Activated CD4-positive, alpha-beta T cell treated with anti-CD3 and anti-CD28 coated beads for 36 hours (primary cell): ENCODE measurements around the gene SLC7A1. TPM values are rescaled to one million over a fixed set of nuclear protein-coding genes. Genes with fewer than 3 reads are reported as not detected.

Experiments used
- ATAC-seq: fragments of 200-7000 bp; cut with Tn5 transposase; one replicate; pipeline ENCODE4 v1.10.0; 2021; ENCODE audit warnings: mild to moderate bottlenecking, moderate library complexity
- CTCF ChIA-PET: fragments of 350-600 bp; sonication (Branson Sonifier 250); formaldehyde crosslinking; loops from one replicate; lab custom pipeline; 2021; ENCODE audit warnings: antibody characterized with exemption; lab: Charles Lee
- POLR2A ChIA-PET: fragments of 350-600 bp; sonication (Branson Sonifier 250); formaldehyde crosslinking; loops from one replicate; lab custom pipeline; 2021; ENCODE audit warnings: antibody characterized with exemption, inconsistent platforms; lab: Charles Lee
- DNase-seq: peaks from one replicate; pipeline ENCODE4 v3.0.0-alpha.2; 2020
- H3K27ac Mint-ChIP-seq: one replicate; pipeline ENCODE4 v1.8.0; 2021; ENCODE audit warnings: mixed read lengths
- H3K27me3 Mint-ChIP-seq: one replicate; pipeline ENCODE4 v1.8.0; 2021; ENCODE audit warnings: mixed read lengths
- H3K36me3 Mint-ChIP-seq: one replicate; pipeline ENCODE4 v1.8.0; 2021; ENCODE audit warnings: low read depth, mixed read lengths
- H3K4me1 Mint-ChIP-seq: one replicate; pipeline ENCODE4 v1.8.0; 2021; ENCODE audit warnings: mixed read lengths
- H3K4me3 Mint-ChIP-seq: one replicate; pipeline ENCODE4 v1.8.0; 2021; ENCODE audit warnings: mild to moderate bottlenecking, moderate library complexity, mixed read lengths
- H3K9me3 Mint-ChIP-seq: one replicate; pipeline ENCODE4 v1.8.0; 2021; ENCODE audit warnings: low read depth, mixed read lengths
- intact Hi-C, 2 experiments: fragments of 100-400 bp; cut with DNase I in 1 of 2; cut with micrococcal nuclease in 1 of 2; formaldehyde crosslinking; loops; one replicate each; pipeline versions ENCODE4 v1.14.2 to v1.15.1; 2022 to 2024; cut with DNase I, micrococcal nuclease
- total RNA-seq, 2 experiments: library from RNA; stranded (reverse); gene quantifications; one replicate each; pipeline ENCODE4 v1.2.3, GENCODE V29; 2021

SLC7A1 gene
- total RNA-seq, 2 experiments from 2014 or later: 91.1 to 126 TPM

DNA sequence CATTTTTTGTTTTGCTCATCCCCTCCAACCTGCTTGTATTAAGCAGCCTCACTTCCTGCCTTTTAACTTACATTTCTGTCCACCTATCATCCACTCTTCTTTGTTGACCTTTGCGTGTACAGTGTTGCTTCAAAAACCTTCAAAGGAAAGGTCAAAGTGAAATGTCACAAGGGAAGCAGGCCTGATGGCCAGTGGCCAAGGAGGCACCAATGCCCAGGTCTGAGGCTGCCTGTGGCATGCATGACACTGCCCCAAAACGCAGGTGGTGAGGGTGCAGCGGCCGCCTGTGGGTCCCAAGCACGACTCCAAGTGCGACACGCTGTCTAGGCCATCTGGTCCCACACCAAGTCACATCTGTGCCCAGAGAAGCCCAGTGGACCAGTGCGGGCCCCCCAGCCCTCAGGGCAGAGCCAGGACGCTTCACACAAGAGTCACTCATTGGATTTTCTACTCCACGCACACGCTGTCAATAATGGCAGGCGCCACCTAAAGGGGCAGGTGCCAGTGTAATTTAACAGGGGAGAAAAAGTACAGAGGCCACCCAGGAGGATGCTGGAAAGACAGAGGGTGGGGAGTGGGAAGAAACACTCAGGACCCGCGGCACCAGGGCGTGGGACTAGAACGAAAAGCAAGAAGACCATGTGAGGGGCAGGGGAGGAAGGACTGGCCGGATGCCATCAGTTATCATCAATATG lies 23.5 kb downstream of the SLC7A1 start:
- H3K27me3 Mint-ChIP-seq: no peaks in the 10 kb centered on the region
- intact Hi-C loops: no loop called here
- ChIA-PET CTCF (interaction anchor here (1.1 kb wide), 1 partner anchor 141 kb away, joined by 3 read pairs; no protein-coding TSS in a partner anchor), POLR2A (no interaction called here)
- no peak overlapping the region for H3K27ac Mint-ChIP-seq
- H3K4me1 Mint-ChIP-seq: peaks cover 36% of the 10 kb centered on the region
- no peaks in the 10 kb centered on the region for H3K9me3 Mint-ChIP-seq
- no peak overlapping the region for H3K4me3 Mint-ChIP-seq
- DNase-seq (no peak), ATAC-seq (no peak)
- peaks cover 28% of the 10 kb centered on the region for H3K36me3 Mint-ChIP-seq

- H3K27me3 Mint-ChIP-seq: no peaks in the 10 kb centered on the region
- intact Hi-C loops: no loop called here
- H3K36me3 Mint-ChIP-seq: peaks cover 21% of the 10 kb centered on the region
- H3K27ac Mint-ChIP-seq: no peak overlapping the region
- no peak for ATAC-seq
- no peak overlapping the region for H3K4me3 Mint-ChIP-seq
- POLR2A ChIA-PET: interaction anchor here (0.7 kb wide), 1 partner anchor 1151 kb away, joined by 3 read pairs; no protein-coding TSS in a partner anchor
- H3K9me3 Mint-ChIP-seq: no peaks in the 10 kb centered on the region
- no peak for DNase-seq
- peaks cover 54% of the 10 kb centered on the region for H3K4me1 Mint-ChIP-seq
- CTCF ChIA-PET: no interaction called here
These were observed 25.3 kb downstream of the SLC7A1 start for GRCh38 chr13:29570051-29570654.

- DNase-seq (no peak), ATAC-seq (no peak)
- Mint-ChIP-seq H3K36me3 (peaks cover 20% of the 10 kb centered on the region), H3K4me3 (no peak overlapping the region), H3K4me1 (peaks cover 59% of the 10 kb centered on the region), H3K9me3 (no peaks in the 10 kb centered on the region), H3K27me3 (no peaks in the 10 kb centered on the region), H3K27ac (no peak overlapping the region)
- CTCF ChIA-PET: interaction anchor here (0.6 kb wide), 2 partner anchors 8 to 749 kb away, joined by 3 to 4 read pairs; no protein-coding TSS in a partner anchor
- POLR2A ChIA-PET: interaction anchor here (0.7 kb wide), 1 partner anchor 1152 kb away, joined by 3 read pairs; no protein-coding TSS in a partner anchor
- intact Hi-C loops: no loop called here
These were observed 26.0 kb downstream of the SLC7A1 start for GRCh38 chr13:29569253-29570050.

GRCh38 chr13:29568731-29569130 lies 26.8 kb downstream of the SLC7A1 start:
- Mint-ChIP-seq H3K4me1 (peaks cover 59% of the 10 kb centered on the region), H3K27me3 (no peaks in the 10 kb centered on the region), H3K9me3 (no peaks in the 10 kb centered on the region), H3K36me3 (peaks cover 14% of the 10 kb centered on the region), H3K4me3 (no peak overlapping the region), H3K27ac (no peak overlapping the region)
- ATAC-seq: no peak
- ChIA-PET CTCF (interaction anchor here (0.6 kb wide), 2 partner anchors 9 to 748 kb away, joined by 3 to 4 read pairs; no protein-coding TSS in a partner anchor), POLR2A (no interaction called here)
- intact Hi-C loops: no loop called here
- DNase-seq: no peak

GRCh38 chr13:29567411-29567810 lies 28.1 kb downstream of the SLC7A1 start:
- Mint-ChIP-seq H3K4me1 (peaks cover 60% of the 10 kb centered on the region), H3K9me3 (no peaks in the 10 kb centered on the region), H3K27me3 (no peaks in the 10 kb centered on the region), H3K4me3 (no peak overlapping the region), H3K27ac (no peak overlapping the region), H3K36me3 (peaks cover 14% of the 10 kb centered on the region)
- ATAC-seq (no peak), DNase-seq (no peak)
- POLR2A ChIA-PET: interaction anchor here (0.6 kb wide), 1 partner anchor 319 kb away, joined by 4 read pairs; no protein-coding TSS in a partner anchor
- CTCF ChIA-PET: interaction anchor here (0.9 to 1.3 kb wide), 5 partner anchors 10 to 141 kb away, joined by 3 to 7 read pairs (median 3); no protein-coding TSS in a partner anchor
- intact Hi-C loops: no loop called here

DNA sequence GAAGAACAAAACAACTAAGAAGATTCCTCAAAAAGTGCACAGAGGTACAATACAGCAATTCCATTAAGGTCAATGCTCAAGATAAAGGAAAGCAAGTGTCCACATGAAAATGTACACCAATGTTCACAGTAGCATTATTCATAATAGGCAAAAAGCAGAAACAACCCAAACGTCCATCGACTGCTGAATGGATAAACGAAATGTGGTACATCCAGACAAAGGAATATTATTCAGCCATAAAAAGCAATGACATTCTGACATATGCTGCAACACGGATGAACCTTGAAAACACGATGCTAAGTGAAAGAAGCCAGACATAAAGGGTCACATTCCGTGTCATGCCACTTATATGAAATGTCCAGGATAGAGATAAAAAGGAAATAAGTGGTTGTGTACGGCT lies 29.3 kb downstream of the SLC7A1 start:
- ATAC-seq (no peak), DNase-seq (no peak)
- intact Hi-C loops: no loop called here
- ChIA-PET POLR2A (no interaction called here), CTCF (interaction anchor here (0.6 to 1.3 kb wide), 2 partner anchors 11 to 37 kb away, joined by 3 read pairs; no protein-coding TSS in a partner anchor)
- H3K4me3 Mint-ChIP-seq: no peak overlapping the region
- H3K36me3 Mint-ChIP-seq: peaks cover 14% of the 10 kb centered on the region
- no peak overlapping the region for H3K27ac Mint-ChIP-seq
- peaks cover 54% of the 10 kb centered on the region for H3K4me1 Mint-ChIP-seq
- H3K9me3 Mint-ChIP-seq: no peaks in the 10 kb centered on the region
- H3K27me3 Mint-ChIP-seq: no peaks in the 10 kb centered on the region

- CTCF ChIA-PET: no interaction called here
- POLR2A ChIA-PET: no interaction called here
- H3K4me3 Mint-ChIP-seq: no peak overlapping the region
- ATAC-seq (no peak), DNase-seq (no peak)
- H3K9me3 Mint-ChIP-seq: no peaks in the 10 kb centered on the region
- H3K27me3 Mint-ChIP-seq: no peaks in the 10 kb centered on the region
- H3K36me3 Mint-ChIP-seq: peaks cover 9% of the 10 kb centered on the region
- H3K27ac Mint-ChIP-seq: no peak overlapping the region
- H3K4me1 Mint-ChIP-seq: peaks cover 52% of the 10 kb centered on the region
- intact Hi-C loops: no loop called here
These were observed 30.7 kb downstream of the SLC7A1 start for GRCh38 chr13:29564818-29565217.

DNA sequence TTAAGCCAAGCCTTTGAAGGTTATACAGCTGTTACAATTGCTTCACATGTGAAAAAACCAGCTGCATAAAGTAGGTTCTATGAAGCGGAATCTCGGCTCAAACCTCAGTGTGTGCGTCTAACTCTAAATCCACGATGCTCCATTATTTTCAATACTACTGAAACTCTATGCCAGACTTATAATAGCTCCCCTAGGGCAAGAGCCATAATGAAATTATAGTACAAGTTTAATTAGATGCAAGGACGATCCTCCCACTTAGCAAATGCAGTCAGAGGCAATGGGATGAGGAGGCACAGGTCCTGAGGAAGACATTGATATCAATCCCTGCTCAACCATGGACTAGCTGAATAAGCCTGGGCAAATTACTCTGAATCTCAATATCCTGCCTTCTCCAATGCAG lies 31.1 kb downstream of the SLC7A1 start:
- Mint-ChIP-seq H3K9me3 (no peaks in the 10 kb centered on the region), H3K27ac (no peak overlapping the region), H3K4me1 (peaks cover 50% of the 10 kb centered on the region), H3K4me3 (no peak overlapping the region), H3K27me3 (no peaks in the 10 kb centered on the region), H3K36me3 (peaks cover 6% of the 10 kb centered on the region)
- intact Hi-C loops: no loop called here
- ATAC-seq: no peak
- ChIA-PET POLR2A (no interaction called here), CTCF (interaction anchor here (0.6 to 1.1 kb wide), 2 partner anchors 13 to 61 kb away, joined by 3 read pairs; no protein-coding TSS in a partner anchor)
- no peak for DNase-seq

GRCh38 chr13:29563941-29564340 lies 31.5 kb downstream of the SLC7A1 start:
- H3K27ac Mint-ChIP-seq: no peak overlapping the region
- DNase-seq: no peak
- no peaks in the 10 kb centered on the region for H3K9me3 Mint-ChIP-seq
- H3K27me3 Mint-ChIP-seq: no peaks in the 10 kb centered on the region
- POLR2A ChIA-PET: no interaction called here
- ATAC-seq: no peak
- peaks cover 47% of the 10 kb centered on the region for H3K4me1 Mint-ChIP-seq
- no peak overlapping the region for H3K4me3 Mint-ChIP-seq
- CTCF ChIA-PET: interaction anchor here (0.6 to 1.1 kb wide), 2 partner anchors 14 to 60 kb away, joined by 3 read pairs; no protein-coding TSS in a partner anchor
- peaks cover 5% of the 10 kb centered on the region for H3K36me3 Mint-ChIP-seq
- intact Hi-C loops: no loop called here

DNA sequence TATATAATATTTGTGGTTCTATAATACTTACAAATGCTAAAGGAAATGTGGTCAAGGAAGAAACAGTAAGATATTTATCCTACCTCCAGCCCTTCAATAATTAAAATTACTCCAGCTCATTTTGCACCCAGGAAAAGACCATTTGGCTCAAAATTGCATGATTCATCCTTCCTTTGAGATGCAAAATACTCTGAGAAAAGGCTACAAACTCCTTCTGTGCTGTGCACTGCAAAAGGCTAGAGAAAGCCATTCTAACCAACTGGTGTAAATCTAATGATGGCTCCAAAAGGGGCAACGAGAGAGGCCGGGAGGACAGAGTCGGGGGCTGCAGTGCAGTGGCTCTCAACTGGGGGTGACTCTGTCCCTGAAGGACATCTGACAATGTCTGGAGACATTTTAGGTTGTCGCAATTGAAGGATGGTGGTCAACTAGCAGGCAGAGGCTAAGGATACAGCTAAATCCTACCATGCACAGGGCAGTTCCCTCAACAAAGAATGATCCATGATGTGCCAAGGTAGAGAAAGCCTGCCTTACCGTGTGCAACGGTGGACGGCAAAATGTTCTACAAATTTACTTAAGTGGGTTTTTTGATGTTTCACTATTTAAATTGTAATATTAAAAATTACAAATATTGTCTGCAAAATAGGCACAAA lies 32.6 kb downstream of the SLC7A1 start:
- H3K4me1 Mint-ChIP-seq: peaks cover 47% of the 10 kb centered on the region
- H3K27ac Mint-ChIP-seq: no peak overlapping the region
- intact Hi-C loops: no loop called here
- DNase-seq (no peak), ATAC-seq (no peak)
- H3K9me3 Mint-ChIP-seq: no peaks in the 10 kb centered on the region
- H3K36me3 Mint-ChIP-seq: peaks cover 2% of the 10 kb centered on the region
- ChIA-PET CTCF (interaction anchor here (0.6 to 1.1 kb wide), 2 partner anchors 59 to 892 kb away, joined by 3 read pairs; no protein-coding TSS in a partner anchor), POLR2A (no interaction called here)
- H3K27me3 Mint-ChIP-seq: no peaks in the 10 kb centered on the region
- no peak overlapping the region for H3K4me3 Mint-ChIP-seq

DNA sequence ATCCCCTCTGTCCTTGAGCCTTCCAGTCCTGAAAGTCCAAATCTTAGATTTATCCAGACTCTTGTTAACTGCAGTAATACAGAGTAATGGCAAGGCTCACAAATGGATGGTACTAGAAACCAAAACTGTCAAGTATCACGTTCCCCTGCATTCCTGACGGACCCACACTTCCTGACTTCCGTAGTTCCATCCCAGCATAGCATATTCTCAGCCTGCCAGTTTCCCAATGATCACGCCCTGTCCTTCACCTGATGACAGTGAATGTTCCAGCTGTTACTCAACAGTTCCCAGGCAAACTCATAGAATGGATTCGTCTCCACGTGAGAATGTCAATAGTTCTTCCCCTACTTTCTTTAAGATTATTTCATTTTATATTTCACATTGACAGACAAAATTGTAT lies 33.6 kb downstream of the SLC7A1 start:
- Mint-ChIP-seq H3K4me1 (peaks cover 49% of the 10 kb centered on the region), H3K27me3 (no peaks in the 10 kb centered on the region), H3K36me3 (peaks cover 7% of the 10 kb centered on the region), H3K4me3 (no peak overlapping the region), H3K9me3 (no peaks in the 10 kb centered on the region), H3K27ac (no peak overlapping the region)
- intact Hi-C loops: no loop called here
- ChIA-PET CTCF (interaction anchor here (0.5 kb wide), 1 partner anchor 1028 kb away, joined by 3 read pairs; no protein-coding TSS in a partner anchor), POLR2A (no interaction called here)
- DNase-seq (no peak), ATAC-seq (no peak)
